GM10266 (cell line): ENCODE measurements around the gene KCTD11.
A peak's percentile ranks its signal among the peaks of the same experiment; 100 is the strongest.

Experiments
- DNase-seq: peaks from one replicate; pipeline ENCODE4 v3.0.0; 2012; ENCODE audit errors: extremely low spot score
- TF ChIP-seq, protein P1 (sequence below): IDR thresholded peaks from 2 replicates; pipeline ENCODE4 v1.5.1; 2012; ENCODE audit warnings: mild to moderate bottlenecking, low read depth; ENCODE audit not compliant: control insufficient read depth, insufficient read depth; ENCODE audit errors: missing control alignments

KCTD11 gene

GRCh38 chr17:7351665-7352502 lies at the start of gene KCTD11:
Gene KCTD11 (plus strand): TSS chr17:7352162.
- TF ChIP-seq, protein P1, sequence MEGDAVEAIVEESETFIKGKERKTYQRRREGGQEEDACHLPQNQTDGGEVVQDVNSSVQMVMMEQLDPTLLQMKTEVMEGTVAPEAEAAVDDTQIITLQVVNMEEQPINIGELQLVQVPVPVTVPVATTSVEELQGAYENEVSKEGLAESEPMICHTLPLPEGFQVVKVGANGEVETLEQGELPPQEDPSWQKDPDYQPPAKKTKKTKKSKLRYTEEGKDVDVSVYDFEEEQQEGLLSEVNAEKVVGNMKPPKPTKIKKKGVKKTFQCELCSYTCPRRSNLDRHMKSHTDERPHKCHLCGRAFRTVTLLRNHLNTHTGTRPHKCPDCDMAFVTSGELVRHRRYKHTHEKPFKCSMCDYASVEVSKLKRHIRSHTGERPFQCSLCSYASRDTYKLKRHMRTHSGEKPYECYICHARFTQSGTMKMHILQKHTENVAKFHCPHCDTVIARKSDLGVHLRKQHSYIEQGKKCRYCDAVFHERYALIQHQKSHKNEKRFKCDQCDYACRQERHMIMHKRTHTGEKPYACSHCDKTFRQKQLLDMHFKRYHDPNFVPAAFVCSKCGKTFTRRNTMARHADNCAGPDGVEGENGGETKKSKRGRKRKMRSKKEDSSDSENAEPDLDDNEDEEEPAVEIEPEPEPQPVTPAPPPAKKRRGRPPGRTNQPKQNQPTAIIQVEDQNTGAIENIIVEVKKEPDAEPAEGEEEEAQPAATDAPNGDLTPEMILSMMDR, result no peak
- DNase-seq, result peak; percentile 96

DNA sequence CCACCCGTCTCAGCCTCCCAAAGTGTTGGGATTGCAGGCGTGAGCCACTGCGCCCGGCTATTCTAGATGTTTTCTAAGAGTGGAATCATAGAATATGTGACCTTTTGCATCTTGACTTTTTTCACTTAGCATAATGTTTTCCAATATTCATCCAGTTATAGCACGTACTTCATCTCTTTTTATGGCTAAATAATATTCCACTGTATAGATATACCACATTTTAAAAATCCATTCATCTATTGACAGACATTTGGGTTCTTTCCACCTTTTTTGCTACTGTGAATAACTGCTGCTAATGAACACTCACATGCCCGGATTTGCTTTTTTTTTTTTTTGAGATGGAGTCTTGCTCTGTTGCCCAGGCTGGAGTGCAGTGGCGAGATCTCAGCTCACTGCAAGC lies 47.8 kb upstream of the KCTD11 start:
- DNase-seq, result no peak
- TF ChIP-seq, protein P1, result no peak

GRCh38 chr17:7306911-7307685 lies 44.9 kb upstream of the KCTD11 start, which contains the start of gene EIF5A:
Gene EIF5A (plus strand): TSS chr17:7307628. CDS start chr17:7309636, 2,008 bp downstream.
- DNase-seq, result peak; percentile 99
- TF ChIP-seq, protein P1, result no peak

DNA sequence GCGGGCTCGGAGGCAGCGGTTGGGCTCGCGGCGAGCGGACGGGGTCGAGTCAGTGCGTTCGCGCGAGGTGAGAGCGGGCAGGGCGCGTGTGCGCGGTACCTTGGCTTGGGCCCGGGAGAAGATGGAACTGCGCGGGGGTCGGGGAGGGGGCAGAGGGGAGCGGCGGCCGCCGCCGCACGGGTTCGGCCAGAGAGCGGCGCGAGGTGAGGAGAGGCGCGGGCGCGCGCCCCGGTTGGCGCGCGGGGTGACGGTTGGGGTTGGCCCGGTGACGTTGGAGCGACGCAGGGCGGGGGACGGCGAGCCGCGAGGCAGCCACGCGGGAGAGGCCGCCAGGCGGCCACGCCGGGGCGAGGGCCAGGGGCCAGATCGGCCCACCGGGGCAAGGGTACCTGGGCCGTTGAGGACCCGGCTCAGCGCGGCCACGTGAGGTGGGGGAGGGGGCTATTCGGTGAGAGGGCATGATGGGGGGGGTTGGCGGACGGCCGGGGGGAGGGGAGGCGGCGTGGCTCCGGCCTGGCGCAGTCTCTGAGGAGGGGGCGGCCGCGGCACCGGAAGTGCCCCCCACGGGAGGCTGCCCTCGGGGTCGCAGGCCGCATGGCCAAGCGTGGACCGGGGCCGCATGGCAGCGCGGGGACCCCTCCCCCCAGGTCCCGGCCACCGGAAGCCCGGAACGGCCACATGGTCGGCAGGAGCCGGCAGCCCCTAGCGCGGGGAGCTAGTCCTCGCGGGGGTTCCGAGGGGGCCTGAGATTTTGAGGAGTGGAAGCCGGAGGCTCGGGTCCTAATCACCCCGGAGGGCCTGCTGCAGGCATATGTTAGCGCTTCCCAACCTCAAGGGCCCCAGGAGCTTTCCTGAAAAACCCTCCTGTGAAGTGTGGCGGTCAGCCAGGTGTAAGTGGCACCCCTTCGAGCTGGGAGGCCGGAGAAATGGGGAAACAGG lies 44.0 kb upstream of the KCTD11 start:
- no peak for DNase-seq
- TF ChIP-seq, protein P1, result no peak

GRCh38 chr17:7308625-7309433 lies 43.1 kb upstream of the KCTD11 start:
- DNase-seq, result peak; percentile 87
- TF ChIP-seq, protein P1, result no peak

GRCh38 chr17:7309628-7310027 lies 42.3 kb upstream of the KCTD11 start:
- TF ChIP-seq, protein P1, result no peak
- DNase-seq, result no peak
